ENCODE measurements around the gene RUNDC3A. TPM values are rescaled to one million over a fixed set of nuclear protein-coding genes. Genes with fewer than 3 reads are reported as not detected.

The RUNDC3A gene
- total RNA-seq, 1 donor from 2014 or later, result 0.07 TPM

GRCh38 chr17:44283344-44284023 lies 24.9 kb upstream of the RUNDC3A start:
- no peak for DNase-seq (ENCODE audit: low read depth, low spot score)

GRCh38 chr17:44284024-44284400 lies 24.4 kb upstream of the RUNDC3A start:
- DNase-seq (ENCODE audit: low read depth, low spot score), result no peak

GRCh38 chr17:44287651-44288050 lies 20.8 kb upstream of the RUNDC3A start:
- DNase-seq (ENCODE audit: low read depth, low spot score), result no peak

- DNase-seq (ENCODE audit: low read depth, low spot score), result no peak
Measured at GRCh38 chr17:44293509-44294226, 14.7 kb upstream of the RUNDC3A start.

- no peak for DNase-seq (ENCODE audit: low read depth, low spot score)
Measured at GRCh38 chr17:44297975-44298374, 10.4 kb upstream of the RUNDC3A start.

GRCh38 chr17:44304651-44305050 lies 3.8 kb upstream of the RUNDC3A start:
- DNase-seq (ENCODE audit: low read depth, low spot score), result no peak

GRCh38 chr17:44307387-44308186 lies 814 bp upstream of the RUNDC3A start:
- no peak for DNase-seq (ENCODE audit: low read depth, low spot score)

- no peak for DNase-seq (ENCODE audit: low read depth, low spot score)
Measured at GRCh38 chr17:44308865-44309264, 464 bp downstream of the RUNDC3A start.

- no peak for DNase-seq (ENCODE audit: low read depth, low spot score)
Measured at GRCh38 chr17:44309472-44309871, 1.1 kb downstream of the RUNDC3A start.

GRCh38 chr17:44310188-44310587 lies 1.8 kb downstream of the RUNDC3A start:
- no peak for DNase-seq (ENCODE audit: low read depth, low spot score)

GRCh38 chr17:44310609-44311376 lies 2.4 kb downstream of the RUNDC3A start:
- DNase-seq (ENCODE audit: low read depth, low spot score), result no peak

- no peak for DNase-seq (ENCODE audit: low read depth, low spot score)
Measured at GRCh38 chr17:44311562-44312181, 3.3 kb downstream of the RUNDC3A start.

- DNase-seq (ENCODE audit: low read depth, low spot score), result no peak
Measured at GRCh38 chr17:44312396-44313104, 4.1 kb downstream of the RUNDC3A start.

GRCh38 chr17:44314031-44314430 lies 5.6 kb downstream of the RUNDC3A start:
- no peak for DNase-seq (ENCODE audit: low read depth, low spot score)

- no peak for DNase-seq (ENCODE audit: low read depth, low spot score)
Measured at GRCh38 chr17:44314524-44314868, 6.1 kb downstream of the RUNDC3A start.

- DNase-seq (ENCODE audit: low read depth, low spot score), result no peak
Measured at GRCh38 chr17:44314869-44315661, 6.7 kb downstream of the RUNDC3A start.

- no peak for DNase-seq (ENCODE audit: low read depth, low spot score)
Measured at GRCh38 chr17:44315760-44316731, 7.6 kb downstream of the RUNDC3A start.

GRCh38 chr17:44317545-44317944 lies 9.1 kb downstream of the RUNDC3A start:
- DNase-seq (ENCODE audit: low read depth, low spot score), result no peak

Measured in pulmonary artery endothelial cell (primary cell).